SK-N-SH (cell line): ENCODE data around the gene LATS2. TPM values are rescaled to one million over a fixed set of nuclear protein-coding genes. Genes with fewer than 3 reads are reported as not detected.

Source experiments
- CTCF ChIA-PET: fragments of 300-600, 350-600 bp; formaldehyde crosslinking; extraction: SDS; loops from one replicate; lab custom pipeline; 2021; lab: Yijun Ruan, JAX
- POLR2A ChIA-PET: fragments of 350-600 bp; sonication (Branson Sonifier 250); formaldehyde crosslinking; extraction: SDS; loops from one replicate; lab custom pipeline; 2020; ENCODE audit warnings: antibody characterized with exemption, inconsistent platforms; lab: Yijun Ruan, JAX
- DNase-seq: peaks from one replicate; pipeline ENCODE4 v3.0.0; 2012
- H2AFZ ChIP-seq: fragments of 200-600 bp; sonication (generic); 2 replicates; pipeline ENCODE4 v1.8.1; 2016; ENCODE audit warnings: antibody characterized with exemption, mild to moderate bottlenecking, low read depth
- H3F3A ChIP-seq: fragments of 200-600 bp; sonication (generic); replicated peaks from 2 replicates; pipeline ENCODE3; 2016; ENCODE audit warnings: antibody characterized with exemption, mild to moderate bottlenecking; ENCODE audit not compliant: insufficient read depth
- H3K27ac ChIP-seq, 2 experiments: fragments of 200-500 bp in 1 of 2; fragments of 200-600 bp in 1 of 2; sonication (Bioruptor generic) in 1 of 2; sonication (generic), shearing (Covaris generic) in 1 of 2; 2 replicates each; pipeline versions ENCODE4 v1.5.1 to v1.6.1; 2014 to 2016; ENCODE audit warnings: low read depth in 2 of 2, inconsistent platforms in 1 of 2, low read length in 1 of 2, mild to moderate bottlenecking in 1 of 2, mixed read lengths in 1 of 2
- H3K27me3 ChIP-seq: fragments of 200-600 bp; sonication (generic), shearing (Covaris generic); 2 replicates; pipeline ENCODE4 v1.6.1; 2016; ENCODE audit warnings: mixed run types; ENCODE audit not compliant: insufficient read depth
- H3K36me3 ChIP-seq, 2 experiments: fragments of 200-500 bp in 1 of 2; fragments of 200-600 bp in 1 of 2; sonication (Bioruptor generic) in 1 of 2; sonication (generic) in 1 of 2; replicated peaks in 1 of 2; 2 replicates each; pipeline versions ENCODE3 to v1.5.1; 2014 to 2016; ENCODE audit warnings: low read length in 1 of 2, mild to moderate bottlenecking in 1 of 2; ENCODE audit not compliant: insufficient read depth in 2 of 2, control insufficient read depth in 1 of 2
- H3K4me1 ChIP-seq, 2 experiments: fragments of 200-500 bp in 1 of 2; fragments of 200-600 bp in 1 of 2; sonication (Bioruptor generic) in 1 of 2; sonication (generic), shearing (Covaris generic) in 1 of 2; 2 replicates each; pipeline versions ENCODE4 v1.5.1 to v1.6.1; 2014 to 2016; ENCODE audit warnings: low read depth in 1 of 2, low read length in 1 of 2, mixed run types in 1 of 2; ENCODE audit not compliant: insufficient read depth in 2 of 2, control insufficient read depth in 1 of 2
- H3K4me2 ChIP-seq: fragments of 200-600 bp; sonication (generic), shearing (Covaris generic); 2 replicates; pipeline ENCODE4 v1.6.1; 2017; ENCODE audit warnings: mixed run types
- H3K4me3 ChIP-seq, 2 experiments: fragments of 200-500 bp in 1 of 2; fragments of 200-600 bp in 1 of 2; sonication (Bioruptor generic) in 1 of 2; sonication (generic), shearing (Covaris generic) in 1 of 2; 2 replicates each; pipeline versions ENCODE4 v1.5.1 to v1.8.1; 2014 to 2016; ENCODE audit warnings: low read depth in 2 of 2, inconsistent platforms in 1 of 2, low read length in 1 of 2, mild to moderate bottlenecking in 1 of 2, mixed read lengths in 1 of 2, moderate library complexity in 1 of 2
- H3K79me2 ChIP-seq: fragments of 200-600 bp; sonication (generic); 2 replicates; pipeline ENCODE4 v1.8.1; 2017; ENCODE audit warnings: mild to moderate bottlenecking; ENCODE audit not compliant: insufficient read depth
- H3K9ac ChIP-seq: fragments of 200-600 bp; sonication (generic); 2 replicates; pipeline ENCODE4 v1.6.1; 2017; ENCODE audit warnings: mixed run types
- H3K9me2 ChIP-seq: fragments of 200-600 bp; sonication (generic); 2 replicates; pipeline ENCODE4 v1.6.1; 2017; ENCODE audit warnings: mixed run types
- H3K9me3 ChIP-seq: fragments of 200-600 bp; sonication (generic); 2 replicates; pipeline ENCODE4 v1.6.1; 2017; ENCODE audit warnings: mixed run types, mild to moderate bottlenecking, moderate library complexity
- H4K20me1 ChIP-seq: fragments of 200-600 bp; sonication (generic); 2 replicates; pipeline ENCODE4 v1.6.1; 2017; ENCODE audit warnings: mild to moderate bottlenecking, mixed run types; ENCODE audit not compliant: insufficient read depth
- ELF1 ChIP-seq: IDR thresholded peaks from 2 replicates; pipeline ENCODE4 v1.4.0; 2012
- EP300 ChIP-seq, 2 experiments: IDR thresholded peaks; 2 replicates each; pipeline versions ENCODE4 v1.4.0 to v1.6.1; 2012; ENCODE audit warnings: borderline replicate concordance in 1 of 2, low read depth in 1 of 2, low read length in 1 of 2
- FOXJ3 ChIP-seq: sonication (generic); formaldehyde crosslinking; IDR thresholded peaks from 2 replicates; pipeline ENCODE4 v1.5.1; 2020; ENCODE audit warnings: mild to moderate bottlenecking, missing genetic modification reagents
- GATA2 ChIP-seq: sonication (generic); formaldehyde crosslinking; IDR thresholded peaks from 2 replicates; pipeline ENCODE4 v1.5.0; 2020; ENCODE audit warnings: mild to moderate bottlenecking, missing genetic modification reagents
- IRF3 ChIP-seq: fragments of 150-350 bp; IDR thresholded peaks from 2 replicates; pipeline ENCODE4 v1.6.1; 2016; ENCODE audit warnings: mild to moderate bottlenecking, low read depth, low read length
- JUND ChIP-seq: IDR thresholded peaks from 2 replicates; pipeline ENCODE4 v1.4.0; 2012
- MAX ChIP-seq: IDR thresholded peaks from 2 replicates; pipeline ENCODE4 v1.4.0; 2012; ENCODE audit warnings: low read depth
- RAD21 ChIP-seq: IDR thresholded peaks from 2 replicates; pipeline ENCODE4 v1.6.1; 2012; ENCODE audit warnings: mild to moderate bottlenecking, low read length
- RFX5 ChIP-seq: IDR thresholded peaks from 2 replicates; pipeline ENCODE4 v1.6.1; 2012; ENCODE audit warnings: mild to moderate bottlenecking, improper control_type of control experiment, low read length
- RXRA ChIP-seq: IDR thresholded peaks from 2 replicates; pipeline ENCODE4 v1.4.0; 2012; ENCODE audit warnings: low read depth, mild to moderate bottlenecking, borderline replicate concordance
- SMC3 ChIP-seq: IDR thresholded peaks from 2 replicates; pipeline ENCODE4 v1.6.1; 2012; ENCODE audit warnings: low read depth, low read length, improper control_type of control experiment
- TCF12 ChIP-seq: IDR thresholded peaks from 2 replicates; pipeline ENCODE4 v1.4.0; 2012
- WGBS: methylation state at CpG from one replicate; pipeline ENCODE4 v1.1.6; 2017; ENCODE audit warnings: low lambda C conversion rate; 5-methylcytosine and 5-hydroxymethylcytosine counted together
- polyA plus RNA-seq, 3 experiments: library from polyadenylated mRNA; depleted of rRNA; stranded (reverse); fragments of >200 nt; gene quantifications; 2 replicates each; pipeline ENCODE4 v1.2.3, GENCODE V29; 2012

LATS2 gene
- polyA plus RNA-seq, 1 of the 3 experiments (the other 2 are of a cell fraction): 19.6 TPM

GRCh38 chr13:20955496-20955895 is 105.9 kb downstream of the LATS2 start:
- Histone ChIP-seq H3K27me3 (no peaks in the 10 kb centered on the region), H4K20me1 (no peaks in the 10 kb centered on the region), H2AFZ (no peak overlapping the region), H3K4me3 (no peak overlapping the region), H3K27ac (no peak overlapping the region), H3K9me3 (no peaks in the 10 kb centered on the region), H3K4me1 (no peaks in the 10 kb centered on the region), H3K36me3 (no peaks in the 10 kb centered on the region), H3K9ac (no peak overlapping the region), H3F3A (no peaks in the 10 kb centered on the region), H3K79me2 (no peaks in the 10 kb centered on the region), H3K4me2 (no peak overlapping the region), H3K9me2 (no peaks in the 10 kb centered on the region)
- TF ChIP-seq ELF1 (no peak), TCF12 (no peak), MAX (no peak)
- DNase-seq: no peak
- ChIA-PET POLR2A (no interaction called here), CTCF (interaction anchor here (1.2 kb wide), 1 partner anchor 12 kb away, joined by 4 read pairs; no protein-coding TSS in a partner anchor)
- WGBS: 74% methylated on average over 6 of the region's 6 CpGs

- no peak for TF ChIP-seq JUND
- TF ChIP-seq FOXJ3: no peak
- no peak for TF ChIP-seq MAX
- TF ChIP-seq EP300 (IDR thresholded peaks at IDR 0.05; ENCODE audit: borderline replicate concordance in 1 of 2, low read depth in 1 of 2, low read length in 1 of 2): no peak
- TF ChIP-seq RFX5: no peak
- no peak for TF ChIP-seq RXRA
- TF ChIP-seq IRF3: no peak
- no peak for TF ChIP-seq SMC3
- TF ChIP-seq RAD21: no peak
- TF ChIP-seq GATA2: no peak
- Histone ChIP-seq H4K20me1 (no peaks in the 10 kb centered on the region), H3F3A (no peaks in the 10 kb centered on the region), H3K36me3 (no peaks in the 10 kb centered on the region), H3K27me3 (no peaks in the 10 kb centered on the region), H3K4me3 (no peak overlapping the region), H2AFZ (no peak overlapping the region), H3K9me2 (no peaks in the 10 kb centered on the region), H3K79me2 (no peaks in the 10 kb centered on the region), H3K27ac (no peak overlapping the region), H3K4me2 (no peak overlapping the region), H3K9ac (no peak overlapping the region), H3K4me1 (no peaks in the 10 kb centered on the region), H3K9me3 (no peaks in the 10 kb centered on the region)
- no peak for DNase-seq
- 37% methylated on average over 10 of the region's 16 CpGs for WGBS
- ChIA-PET POLR2A (no interaction called here), CTCF (interaction anchor here (3.2 kb wide), 1 partner anchor 10 kb away, joined by 15 read pairs; no protein-coding TSS in a partner anchor)
These were observed 108.0 kb downstream of the LATS2 start for GRCh38 chr13:20953245-20953931.
